DND-41 (cell line): Measurements from ENCODE around the gene TEDC1.

Experiments
- CTCF ChIP-seq: IDR thresholded peaks from 2 replicates; pipeline ENCODE4 v1.5.1; 2012; ENCODE audit warnings: borderline replicate concordance, low read length, moderate library complexity, mild to moderate bottlenecking; ENCODE audit not compliant: poor library complexity, severe bottlenecking; ENCODE audit errors: extremely low read depth
- EZH2 ChIP-seq: IDR thresholded peaks from 3 replicates; pipeline ENCODE4 v1.6.1; 2012; ENCODE audit warnings: borderline replicate concordance, low read depth, mild to moderate bottlenecking, moderate library complexity, low read length, inconsistent platforms; ENCODE audit not compliant: severe bottlenecking

DNA sequence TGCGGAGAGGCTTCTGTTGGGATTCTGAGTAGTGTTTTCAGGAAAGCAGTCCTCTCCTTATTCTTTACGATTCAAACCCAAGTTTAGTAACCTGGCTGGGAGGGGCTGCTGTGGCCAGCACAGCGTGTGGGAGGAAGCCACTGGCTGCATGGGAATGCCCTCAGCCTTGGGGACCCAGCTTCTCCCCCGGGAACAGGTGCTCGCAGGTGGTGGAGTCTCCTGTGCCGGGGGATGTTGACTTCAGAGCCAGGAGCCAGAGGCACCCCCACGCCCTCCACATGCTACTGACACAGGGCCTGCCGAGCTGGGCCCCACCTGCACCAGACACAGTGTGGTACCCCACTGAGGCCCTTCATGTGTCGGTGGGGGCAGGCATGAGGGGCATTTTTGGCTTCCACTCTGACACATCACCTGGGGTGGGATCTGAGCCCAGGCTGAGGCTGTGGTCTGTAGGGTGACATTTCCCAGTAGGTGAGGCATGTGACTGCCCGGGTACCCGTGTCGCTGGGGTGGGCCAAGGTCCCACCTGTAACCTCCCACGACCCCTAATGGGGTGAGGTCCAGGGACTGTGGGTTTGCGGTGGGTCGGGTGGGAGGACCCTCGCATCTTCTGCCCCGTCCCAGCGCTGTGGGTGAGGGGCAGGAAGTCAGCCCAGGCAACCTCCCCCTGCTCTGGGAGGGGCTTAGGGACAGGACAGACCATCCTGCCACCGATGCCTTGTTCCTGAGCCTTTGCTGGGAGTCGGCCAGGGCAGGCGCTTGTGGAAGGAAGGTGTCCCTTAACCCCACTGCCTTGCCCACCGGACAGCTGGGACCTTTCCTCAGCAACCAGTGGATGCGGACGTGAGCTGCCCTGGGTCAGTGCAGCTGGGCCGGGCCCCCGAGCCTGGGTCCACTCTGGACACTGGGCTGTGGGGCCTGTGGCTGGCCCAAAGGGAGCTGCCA lies 44.9 kb upstream of the TEDC1 start:
- TF ChIP-seq EZH2 (no peak), CTCF (no peak)
